Transverse colon (tissue), 4 donors: ENCODE results near the gene ZNF827. TPM values are rescaled to one million over a fixed set of nuclear protein-coding genes. Genes with fewer than 3 reads are reported as not detected.

Source experiments
- DNase-seq: peaks from one replicate; pipeline ENCODE4 v3.0.0-alpha.2; 2019
- H3K27ac ChIP-seq, 4 donors: fragments of 200-600 bp; sonication (generic); 2 replicates each; pipeline ENCODE4 v1.5.1; 2016 to 2018; ENCODE audit warnings: inconsistent platforms in 4 of 4
- H3K27me3 ChIP-seq: fragments of 200-600 bp; sonication (generic); 2 replicates; pipeline ENCODE4 v1.5.1; 2017; ENCODE audit warnings: inconsistent platforms
- H3K36me3 ChIP-seq, 4 donors: fragments of 200-600 bp; sonication (generic); 2 replicates each; pipeline ENCODE4 v1.5.1; 2017 to 2019; ENCODE audit warnings: inconsistent platforms in 4 of 4
- H3K4me1 ChIP-seq, 4 donors: fragments of 200-600 bp; sonication (generic); 2 replicates each; pipeline ENCODE4 v1.5.1; 2017 to 2020; ENCODE audit warnings: inconsistent platforms in 4 of 4
- H3K4me3 ChIP-seq, 4 donors: fragments of 200-600 bp; sonication (generic); 1 replicate in 1 of 4; 2 replicates in 3 of 4; pipeline versions ENCODE4 v1.5.1 to v1.6.1; 2017 to 2019; ENCODE audit warnings: inconsistent platforms in 4 of 4
- H3K9me3 ChIP-seq, 2 donors: fragments of 200-600 bp; sonication (generic); 2 replicates each; pipeline ENCODE4 v1.5.1; 2017 to 2019; ENCODE audit warnings: inconsistent platforms in 2 of 2
- EP300 ChIP-seq: sonication (generic); formaldehyde crosslinking; IDR thresholded peaks from one replicate; pipeline ENCODE4 v1.6.1; 2017; ENCODE audit warnings: antibody characterized with exemption, low read depth
- POLR2A ChIP-seq: fragments of 450-650 bp; IDR thresholded peaks from one replicate; pipeline ENCODE4 v1.6.1; 2016; ENCODE audit warnings: antibody characterized with exemption, mild to moderate bottlenecking, moderate library complexity
- POLR2AphosphoS5 ChIP-seq, 3 donors: sonication (generic); formaldehyde crosslinking; IDR thresholded peaks; one replicate each; pipeline ENCODE4 v1.6.1; 2016; ENCODE audit warnings: antibody characterized with exemption in 3 of 3
- WGBS, 2 donors: methylation state at CpG; one replicate each; pipeline ENCODE4 v1.1.5; 2018; ENCODE audit warnings: low coverage in 1 of 2; 5-methylcytosine and 5-hydroxymethylcytosine counted together
- in situ Hi-C, 4 donors: fragments of 200-750 bp; cut with MboI; loops; one replicate each; pipeline versions ENCODE4 v1.15.0 to v1.15.1; 2017; ENCODE audit warnings: low sequenced_read_pairs in 3 of 4, low pct_ligation_motif_present in 1 of 4, low pct_unique_long_range_greater_than_20kb in 1 of 4
- intact Hi-C: fragments of 100-400 bp; cut with DNase I; formaldehyde crosslinking; loops from one replicate; pipeline ENCODE4 v1.15.1; 2023; ENCODE audit warnings: low total_unique reads
- small RNA-seq, 4 donors: library from RNA; depleted of rRNA; stranded (forward); fragments of <200 nt; gene quantifications; one replicate each; pipeline ENCODE3, GENCODE V24; 2016
- total RNA-seq, 4 donors: library from RNA; depleted of rRNA; stranded (reverse); fragments of >200 nt; gene quantifications; one replicate each; pipeline ENCODE4 v1.1.0, GENCODE V29; 2016
- TF ChIP-seq, protein P1 (sequence below), 5 experiments: fragments of 200-600 bp in 3 of 5; fragments of 450-650 bp in 2 of 5; sonication (generic) in 3 of 5; IDR thresholded peaks; 1 replicate in 2 of 5; 2 replicates in 3 of 5; pipeline ENCODE4 v1.5.1; 2016 to 2017; ENCODE audit warnings: antibody characterized with exemption in 5 of 5, inconsistent platforms in 3 of 5, mild to moderate bottlenecking in 2 of 5, moderate library complexity in 1 of 5

The ZNF827 gene
- total RNA-seq, 4 donors from 2014 or later: 22.5 to 61.3 (median 29.2) TPM

DNA sequence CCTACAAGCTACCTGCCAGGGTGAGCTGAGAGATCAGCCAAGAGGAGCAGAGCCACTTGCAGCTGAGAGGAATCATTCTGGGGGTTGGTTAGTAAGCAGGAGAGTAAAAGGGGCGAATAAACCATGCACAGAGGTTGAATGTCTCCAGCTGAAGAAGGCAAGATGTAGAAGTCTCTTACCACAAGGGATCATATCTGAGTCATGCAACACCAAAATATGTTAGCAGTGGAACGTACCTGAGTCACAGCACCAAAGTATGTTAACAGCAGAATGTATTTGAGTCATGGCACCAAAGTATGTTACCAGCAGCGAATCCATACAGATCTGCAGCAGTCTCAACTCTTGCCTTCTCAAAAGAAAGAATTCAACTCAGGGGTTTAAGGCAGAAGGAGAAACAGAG, 228.8 kb downstream of the ZNF827 start:
- in situ Hi-C loops (no loop called here), intact Hi-C loops (no loop called here)
- 72% methylated on average over 3 of the region's 3 CpGs; no CpG with 5 or more reads in 1 of the 2 donors for WGBS, 2 donors

DNA sequence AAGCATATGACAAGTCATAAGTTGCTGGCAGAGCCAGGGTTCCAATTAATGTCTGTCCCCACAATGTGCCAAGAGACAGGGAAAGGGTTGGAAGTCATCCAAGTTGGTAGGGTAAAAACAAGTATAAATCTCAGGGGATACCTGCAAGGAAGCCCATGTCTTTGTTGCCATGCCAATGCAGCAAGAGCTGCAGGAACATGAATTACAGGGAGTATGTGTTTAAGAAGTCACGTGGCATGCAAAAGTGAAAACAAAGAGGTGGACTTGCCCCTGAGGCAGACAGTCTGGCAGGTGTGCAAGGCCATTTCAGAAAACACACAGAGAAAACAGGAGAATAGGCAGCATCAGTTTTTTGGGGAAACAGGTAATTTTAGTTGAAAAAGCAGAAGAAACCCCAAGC, 229.3 kb downstream of the ZNF827 start:
- in situ Hi-C loops: no loop called here
- Histone ChIP-seq H3K4me3 (no peak overlapping the region), H3K27me3 (no peaks in the 10 kb centered on the region), H3K27ac (no peak overlapping the region), H3K9me3 (peaks cover 0 to 11% of the 10 kb centered on the region in 2 donors), H3K36me3 (no peaks in the 10 kb centered on the region), H3K4me1 (no peaks in the 10 kb centered on the region)
- DNase-seq: no peak
- TF ChIP-seq, protein P1, sequence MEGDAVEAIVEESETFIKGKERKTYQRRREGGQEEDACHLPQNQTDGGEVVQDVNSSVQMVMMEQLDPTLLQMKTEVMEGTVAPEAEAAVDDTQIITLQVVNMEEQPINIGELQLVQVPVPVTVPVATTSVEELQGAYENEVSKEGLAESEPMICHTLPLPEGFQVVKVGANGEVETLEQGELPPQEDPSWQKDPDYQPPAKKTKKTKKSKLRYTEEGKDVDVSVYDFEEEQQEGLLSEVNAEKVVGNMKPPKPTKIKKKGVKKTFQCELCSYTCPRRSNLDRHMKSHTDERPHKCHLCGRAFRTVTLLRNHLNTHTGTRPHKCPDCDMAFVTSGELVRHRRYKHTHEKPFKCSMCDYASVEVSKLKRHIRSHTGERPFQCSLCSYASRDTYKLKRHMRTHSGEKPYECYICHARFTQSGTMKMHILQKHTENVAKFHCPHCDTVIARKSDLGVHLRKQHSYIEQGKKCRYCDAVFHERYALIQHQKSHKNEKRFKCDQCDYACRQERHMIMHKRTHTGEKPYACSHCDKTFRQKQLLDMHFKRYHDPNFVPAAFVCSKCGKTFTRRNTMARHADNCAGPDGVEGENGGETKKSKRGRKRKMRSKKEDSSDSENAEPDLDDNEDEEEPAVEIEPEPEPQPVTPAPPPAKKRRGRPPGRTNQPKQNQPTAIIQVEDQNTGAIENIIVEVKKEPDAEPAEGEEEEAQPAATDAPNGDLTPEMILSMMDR (IDR thresholded peaks at IDR 0.05): no peak
- no peak for TF ChIP-seq EP300
- no peak for TF ChIP-seq POLR2A
- TF ChIP-seq POLR2AphosphoS5 (IDR thresholded peaks at IDR 0.05): no peak
- intact Hi-C loops: no loop called here
- WGBS, 2 donors: 56% methylated on average over 1 of the region's 1 CpG; no CpG with 5 or more reads in 1 of the 2 donors

More for the DNA sequence above, 228.8 kb downstream of the ZNF827 start:
- DNase-seq: no peak
- no peak overlapping the region for H3K27ac ChIP-seq
- H3K4me1 ChIP-seq: no peaks in the 10 kb centered on the region
- TF ChIP-seq POLR2A (no peak), POLR2AphosphoS5 (IDR thresholded peaks at IDR 0.05) (no peak)
- TF ChIP-seq, protein P1 (IDR thresholded peaks at IDR 0.05): no peak
- no peak overlapping the region for H3K4me3 ChIP-seq
- no peaks in the 10 kb centered on the region for H3K27me3 ChIP-seq
- H3K9me3 ChIP-seq: peaks cover 0 to 11% of the 10 kb centered on the region in 2 donors
- H3K36me3 ChIP-seq: no peaks in the 10 kb centered on the region

Small RNA genes within 50 kb of the gene (small RNA-seq; reads per million reads assigned to genes)
- 0 reads per million in 4 donors for gene RF00019

Other genes with a start within 250 kb of the ZNF827 start
- 10 to 100 TPM in 3 of 4 donors, 1 to 10 TPM in 1; 1.9 to 33.2 (median 24.4) TPM for gene LSM6, start 236.9 kb upstream of the ZNF827 start, total RNA-seq